Stimulated activated CD8-positive, alpha-beta memory T cell treated with anti-CD3 and anti-CD28 coated beads, Interleukin-2, amount 100 ng/mL, for 48 hours (primary cell): Measurements from ENCODE around the gene PPRC1.
"Not testable (repeated sequence)": the region's sequence is repeated elsewhere in the genome, so short reads cannot be mapped to it uniquely, and the experiment has no call there.

Experiments
- DNase-seq, 2 donors: peaks; one replicate each; pipeline ENCODE4 v3.0.0-alpha.2; 2020; ENCODE audit warnings: low read depth in 2 of 2

The PPRC1 gene

DNA sequence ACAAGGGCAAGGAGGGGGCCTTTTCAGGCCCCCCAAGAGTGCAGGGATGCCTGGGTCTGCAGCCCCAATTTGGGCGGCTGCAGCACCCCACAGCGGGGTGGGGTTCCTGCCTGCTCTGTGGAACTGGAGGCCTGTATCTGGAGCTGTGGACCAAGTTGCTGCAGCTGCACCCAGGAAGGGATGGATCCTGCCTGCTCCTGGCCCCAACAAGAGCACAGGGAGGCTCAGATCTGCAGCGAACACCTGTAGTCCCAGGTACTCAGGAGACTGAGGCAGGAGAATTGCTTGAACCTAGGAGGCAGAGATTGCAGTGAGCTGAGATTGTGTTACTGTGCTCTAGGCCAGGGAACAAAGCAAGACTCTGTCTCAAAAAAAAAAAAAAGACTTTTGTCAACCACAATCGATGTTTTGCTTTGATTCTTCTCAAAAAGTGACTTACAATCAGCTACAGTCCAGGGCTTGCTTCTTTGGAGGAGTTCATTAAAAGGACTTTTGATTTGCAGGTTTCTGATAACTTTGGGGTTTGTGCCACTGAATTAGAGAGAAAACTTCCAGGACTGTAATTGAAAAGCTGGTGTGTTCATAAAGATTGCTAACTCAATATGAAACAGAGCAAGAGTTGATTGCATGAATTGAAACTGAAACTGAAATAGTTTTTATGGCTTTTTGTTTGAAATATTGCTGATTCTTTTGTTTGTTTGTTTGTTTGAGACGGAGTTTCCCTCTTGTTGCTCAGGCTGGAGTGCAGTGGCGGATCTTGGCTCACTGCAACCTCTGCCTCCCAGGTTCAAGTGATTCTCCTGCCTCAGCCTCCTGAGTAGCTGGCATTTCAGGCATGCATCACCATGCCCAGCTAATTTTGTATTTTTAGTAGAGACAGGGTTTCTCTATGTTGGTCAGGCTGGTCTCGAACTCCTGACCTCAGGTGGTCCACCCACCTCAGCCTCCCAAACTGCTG lies 56.4 kb downstream of the PPRC1 start:
- not testable (repeated sequence) for DNase-seq

- DNase-seq = no peak
Observed at GRCh38 chr10:102191956-102192355, 59.1 kb downstream of the PPRC1 start.

- DNase-seq = no peak
Observed at GRCh38 chr10:102195296-102195870, 62.5 kb downstream of the PPRC1 start.

GRCh38 chr10:102196893-102197292 lies 64.1 kb downstream of the PPRC1 start:
- DNase-seq = no peak

GRCh38 chr10:102198027-102198426 lies 65.2 kb downstream of the PPRC1 start:
- no peak for DNase-seq
